K562 (cell line): ENCODE data around the gene IMMP2L. TPM values are rescaled to one million over a fixed set of nuclear protein-coding genes. Genes with fewer than 3 reads are reported as not detected.

Experiments
- ATAC-seq: fragments of 200-7000 bp; cut with Tn5 transposase; 3 replicates; pipeline ENCODE4 v1.9.1; 2020; ENCODE audit warnings: moderate library complexity
- BruUV-seq: library from RNA; stranded (reverse); fragments of 400-500 nt; replicated peaks from 2 replicates; lab custom pipeline; 2021; lab: Mats Ljungman, UMichigan
- CTCF ChIA-PET: fragments of 300-600 bp; formaldehyde crosslinking; extraction: SDS; loops from one replicate; lab custom pipeline; 2021; ENCODE audit warnings: low intra/inter-chr PET ratio; lab: Yijun Ruan, JAX
- POLR2A ChIA-PET: fragments of 300-600, 350-650 bp; sonication (Branson Sonifier 250); formaldehyde crosslinking; extraction: SDS; loops from one replicate; lab custom pipeline; 2021; ENCODE audit warnings: antibody characterized with exemption, inconsistent platforms; lab: Yijun Ruan, JAX
- DNase-seq, 4 experiments: peaks; one replicate each; pipeline versions ENCODE4 v3.0.0 to v3.0.0-alpha.2; 2011 to 2018; ENCODE audit warnings: low spot score in 3 of 4, mixed read lengths in 3 of 4; ENCODE audit errors: extremely low read depth in 1 of 4
- FAIRE-seq: peaks from 2 replicates; lab custom pipeline; 2011; peaks lifted over from hg19 to GRCh38; lab: Jason Lieb, UNC
- H2AFZ ChIP-seq: 2 replicates; pipeline ENCODE4 v1.6.0; 2011; ENCODE audit warnings: low read depth, low read length, control low read depth, inconsistent platforms
- H3K27ac ChIP-seq: fragments of 200-600 bp; 3 replicates; pipeline ENCODE4 v1.8.0; 2011; ENCODE audit warnings: low read depth, mild to moderate bottlenecking, control low read depth, inconsistent platforms, low read length, moderate library complexity, mixed read lengths; ENCODE audit errors: extremely low read depth
- H3K27me3 ChIP-seq, 2 experiments: fragments of 300-600 bp in 1 of 2; 2 replicates in 1 of 2; 3 replicates in 1 of 2; pipeline versions ENCODE4 v1.6.0 to v1.8.0; 2011; ENCODE audit warnings: inconsistent platforms in 2 of 2, low read length in 2 of 2, mild to moderate bottlenecking in 1 of 2, mixed read lengths in 1 of 2, moderate library complexity in 1 of 2; ENCODE audit not compliant: control insufficient read depth in 2 of 2, insufficient read depth in 2 of 2
- H3K36me3 ChIP-seq: fragments of 300-600 bp; 3 replicates; pipeline ENCODE4 v1.8.0; 2011; ENCODE audit warnings: mild to moderate bottlenecking, low read length, inconsistent platforms; ENCODE audit not compliant: control insufficient read depth, insufficient read depth
- H3K4me1 ChIP-seq, 2 experiments: fragments of 200-600 bp in 1 of 2; replicated peaks in 1 of 2; 2 replicates in 1 of 2; 3 replicates in 1 of 2; pipeline versions ENCODE4 v1.5.1 to v1.8.0; 2011; ENCODE audit warnings: inconsistent platforms in 2 of 2, low read length in 2 of 2, mild to moderate bottlenecking in 1 of 2, mixed read lengths in 1 of 2, moderate library complexity in 1 of 2; ENCODE audit not compliant: control insufficient read depth in 2 of 2, insufficient read depth in 2 of 2
- H3K4me2 ChIP-seq: 2 replicates; pipeline ENCODE4 v1.6.1; 2011; ENCODE audit warnings: low read length, control low read depth, inconsistent platforms, mixed read lengths; ENCODE audit not compliant: insufficient read depth
- H3K4me3 ChIP-seq: fragments of 200-600 bp; sonication (generic), shearing (Covaris generic); 2 replicates; pipeline ENCODE4 v1.5.1; 2016; ENCODE audit warnings: control low read depth, inconsistent platforms
- H3K79me2 ChIP-seq: fragments of 200-600 bp; 3 replicates; pipeline ENCODE4 v1.8.0; 2011; ENCODE audit warnings: low read length, inconsistent platforms; ENCODE audit not compliant: control insufficient read depth, insufficient read depth
- H3K9ac ChIP-seq, 2 experiments: 2 replicates each; pipeline versions ENCODE4 v1.6.0 to v1.6.1; 2011; ENCODE audit warnings: low read depth in 2 of 2, low read length in 2 of 2, control low read depth in 1 of 2, inconsistent platforms in 1 of 2, mild to moderate bottlenecking in 1 of 2, mixed read lengths in 1 of 2; ENCODE audit not compliant: insufficient read depth in 1 of 2
- H3K9me1 ChIP-seq: one replicate; pipeline ENCODE4 v1.6.0; 2011; ENCODE audit warnings: inconsistent platforms, mild to moderate bottlenecking, low read length, moderate library complexity; ENCODE audit not compliant: control insufficient read depth, insufficient read depth
- H3K9me3 ChIP-seq: replicated peaks from 2 replicates; pipeline ENCODE4 v1.5.1; 2011; ENCODE audit warnings: low read depth, low read length, inconsistent platforms; ENCODE audit not compliant: control insufficient read depth, insufficient read depth
- H4K20me1 ChIP-seq: replicated peaks from 2 replicates; pipeline ENCODE4 v1.6.1; 2011; ENCODE audit warnings: low read length, inconsistent platforms, mixed read lengths; ENCODE audit not compliant: control insufficient read depth, insufficient read depth
- BRCA1 ChIP-seq, 2 experiments: fragments of 450-650 bp in 1 of 2; sonication (generic) in 1 of 2; formaldehyde crosslinking in 1 of 2; IDR thresholded peaks; 2 replicates each; pipeline versions ENCODE4 v1.5.0 to v1.6.1; 2017 to 2020; ENCODE audit warnings: mild to moderate bottlenecking in 1 of 2, missing genetic modification reagents in 1 of 2
- KLF16 ChIP-seq: IDR thresholded peaks from 2 replicates; pipeline ENCODE4 v1.6.1; 2016; ENCODE audit warnings: antibody characterized with exemption
- RBM15 ChIP-seq: fragments of 200-400 bp; formaldehyde crosslinking; IDR thresholded peaks from 2 replicates; pipeline ENCODE4 v1.6.1; 2018; ENCODE audit warnings: mild to moderate bottlenecking, low read length, moderate library complexity; ENCODE audit not compliant: insufficient read depth
- SRSF7 ChIP-seq: fragments of 200-400 bp; formaldehyde crosslinking; optimal IDR thresholded peaks from 2 replicates; pipeline ENCODE3; 2017; ENCODE audit warnings: mild to moderate bottlenecking, low read depth, low read length
- ZNF511 ChIP-seq: sonication (generic); formaldehyde crosslinking; IDR thresholded peaks from 2 replicates; pipeline ENCODE4 v1.8.0; 2022; ENCODE audit warnings: mild to moderate bottlenecking, missing genetic modification reagents
- ZNF586 ChIP-seq: fragments of 450-650 bp; formaldehyde crosslinking; conservative IDR thresholded peaks from 2 replicates; pipeline ENCODE4 v1.4.0; 2020; ENCODE audit warnings: mild to moderate bottlenecking, moderate library complexity
- WGBS: fragments of 100-300 bp; shearing (Covaris generic); methylation state at CpG from one replicate; pipeline ENCODE4 v1.1.6; 2016; ENCODE audit warnings: low coverage, mixed read lengths; ENCODE audit not compliant: insufficient coverage; ENCODE audit errors: missing lambda C conversion rate; 5-methylcytosine and 5-hydroxymethylcytosine counted together
- in situ Hi-C: fragments of 300-500 bp; cut with MboI; formaldehyde crosslinking; loops from 4 replicates; pipeline ENCODE4 v1.15.0; 2018; ENCODE audit warnings: inconsistent platforms, mixed read lengths
- intact Hi-C: fragments of 100-400 bp; cut with micrococcal nuclease; formaldehyde crosslinking; loops from 2 replicates; pipeline ENCODE4 v1.14.2; 2022
- polyA plus RNA-seq, 8 experiments: library from polyadenylated mRNA; depleted of rRNA in 4 of 8; stranded (reverse) in 5 of 8; unstranded in 3 of 8; fragments of >200 nt; fragmentation: Nextera tagmentation in 2 of 8; fragmentation: Illumina TruSeq in 1 of 8; extraction: Ambion mirVana in 2 of 8; extraction: Trizol in 1 of 8; gene quantifications; 2 replicates each; pipeline versions ENCODE4 v1.2.1 to v1.2.3, GENCODE V29; 2011 to 2014; ENCODE audit warnings: inconsistent platforms in 1 of 8, missing spikeins in 1 of 8
- total RNA-seq, 7 experiments: library from RNA; depleted of rRNA in 6 of 7; stranded (reverse); fragments of >200 nt in 6 of 7; fragmentation: Illumina TruSeq in 2 of 7; extraction: Trizol in 2 of 7; gene quantifications; 2 replicates each; pipeline versions ENCODE4 v1.2.1 to v1.2.3, GENCODE V29; 2011 to 2021; ENCODE audit warnings: low replicate concordance in 1 of 7
- TF ChIP-seq, protein P1 (sequence below): fragments of 450-650 bp; formaldehyde crosslinking; IDR thresholded peaks from 2 replicates; pipeline ENCODE4 v1.4.0; 2020; ENCODE audit warnings: mild to moderate bottlenecking, moderate library complexity
- TF ChIP-seq, protein P2 (sequence below): fragments of 250-450 bp; sonication (Bioruptor Pico); IDR thresholded peaks from 2 replicates; pipeline ENCODE4 v1.4.0; 2020; ENCODE audit warnings: mild to moderate bottlenecking
- TF ChIP-seq, protein P3 (sequence below): IDR thresholded peaks from 2 replicates; pipeline ENCODE4 v1.6.1; 2012; ENCODE audit warnings: low read depth, low read length, improper control_type of control experiment, borderline replicate concordance

Gene IMMP2L
- total and polyA plus RNA-seq, 9 of the 15 experiments (the other 6 are each of a cell fraction or from before 2014, with no cell fraction given), result 29.7 to 116 (median 53.0) TPM

DNA sequence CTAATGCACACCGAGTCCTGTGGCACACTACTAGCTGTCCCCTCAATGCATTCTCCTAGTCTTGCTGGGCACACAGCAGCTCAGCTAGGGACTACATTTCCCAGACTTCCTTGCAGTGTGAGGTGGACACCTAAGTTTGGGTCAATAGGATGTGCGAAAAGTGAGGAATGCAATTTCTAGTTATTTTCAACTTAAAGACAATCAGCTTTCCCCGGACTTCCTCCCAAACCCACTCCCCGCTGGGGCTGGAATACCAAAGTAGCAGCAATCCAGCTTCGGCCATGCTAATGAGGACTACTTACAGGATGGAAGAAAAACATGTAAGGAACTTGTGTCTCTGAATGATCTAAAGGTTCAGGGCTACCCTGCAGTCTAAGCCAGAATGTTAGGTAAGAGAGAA lies 757.8 kb downstream of the IMMP2L start:
- in situ Hi-C loops, result no loop called here
- Histone ChIP-seq H4K20me1 (no peaks in the 10 kb centered on the region), H3K27ac (no peak overlapping the region), H3K79me2 (no peaks in the 10 kb centered on the region), H3K4me2 (no peak overlapping the region), H3K9me3 (no peaks in the 10 kb centered on the region), H3K4me3 (no peak overlapping the region), H3K27me3 (no peaks in the 10 kb centered on the region), H2AFZ (no peak overlapping the region), H3K36me3 (no peaks in the 10 kb centered on the region), H3K9ac (no peak overlapping the region), H3K4me1 (no peaks in the 10 kb centered on the region)
- BruUV-seq, result no TSS peak
- 5% methylated on average over 5 of the region's 5 CpGs for WGBS
- ChIA-PET POLR2A (no interaction called here), CTCF (no interaction called here)
- intact Hi-C loops, result no loop called here
- ATAC-seq (no peak), FAIRE-seq (no peak)
- TF ChIP-seq ZNF586 (CRISPR knock-in tag) (no peak), RBM15 (no peak), SRSF7 (no peak), KLF16 (no peak), ZNF511 (no peak)
- TF ChIP-seq, all 486 proteins: peak for 0
- no peaks in the 10 kb centered on the region for H3K9me1 ChIP-seq
- DNase-seq, result no peak

DNA sequence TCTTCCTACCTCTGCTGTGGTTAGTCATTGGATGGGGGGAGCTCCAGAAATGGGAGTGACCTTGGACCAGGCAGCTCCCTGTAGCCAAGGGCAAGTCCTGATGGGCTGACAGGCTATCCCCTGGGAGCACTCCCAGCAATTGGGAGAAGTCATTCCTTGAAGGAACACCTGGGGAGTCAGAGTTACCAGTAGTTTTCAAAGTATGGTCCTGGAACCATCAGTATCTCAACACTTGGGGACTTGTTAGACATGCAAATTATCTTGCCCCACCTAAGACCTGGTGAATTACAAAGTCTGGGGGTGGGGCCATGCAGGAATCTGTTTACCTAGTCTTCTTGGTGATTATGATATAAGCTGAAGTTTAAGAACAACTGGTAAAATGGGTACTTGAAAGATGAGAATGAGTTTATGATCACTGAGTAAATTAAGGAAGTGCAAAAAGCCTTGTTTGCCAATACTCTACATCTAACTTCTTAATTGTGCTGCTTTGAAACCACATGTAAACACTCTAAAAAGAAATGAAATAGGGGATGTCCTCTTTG lies 758.6 kb downstream of the IMMP2L start:
- no TSS peak for BruUV-seq
- Histone ChIP-seq H4K20me1 (no peaks in the 10 kb centered on the region), H3K9me1 (no peaks in the 10 kb centered on the region), H3K9me3 (no peaks in the 10 kb centered on the region), H3K79me2 (no peaks in the 10 kb centered on the region), H3K27me3 (no peaks in the 10 kb centered on the region), H3K36me3 (no peaks in the 10 kb centered on the region), H2AFZ (no peak overlapping the region), H3K9ac (no peak overlapping the region), H3K4me2 (no peak overlapping the region), H3K27ac (no peak overlapping the region), H3K4me1 (no peaks in the 10 kb centered on the region), H3K4me3 (no peak overlapping the region)
- DNase-seq (no peak), ATAC-seq (no peak), FAIRE-seq (no peak)
- intact Hi-C loops, result no loop called here
- ChIA-PET POLR2A (no interaction called here), CTCF (no interaction called here)
- in situ Hi-C loops, result no loop called here
- TF ChIP-seq, protein P1, sequence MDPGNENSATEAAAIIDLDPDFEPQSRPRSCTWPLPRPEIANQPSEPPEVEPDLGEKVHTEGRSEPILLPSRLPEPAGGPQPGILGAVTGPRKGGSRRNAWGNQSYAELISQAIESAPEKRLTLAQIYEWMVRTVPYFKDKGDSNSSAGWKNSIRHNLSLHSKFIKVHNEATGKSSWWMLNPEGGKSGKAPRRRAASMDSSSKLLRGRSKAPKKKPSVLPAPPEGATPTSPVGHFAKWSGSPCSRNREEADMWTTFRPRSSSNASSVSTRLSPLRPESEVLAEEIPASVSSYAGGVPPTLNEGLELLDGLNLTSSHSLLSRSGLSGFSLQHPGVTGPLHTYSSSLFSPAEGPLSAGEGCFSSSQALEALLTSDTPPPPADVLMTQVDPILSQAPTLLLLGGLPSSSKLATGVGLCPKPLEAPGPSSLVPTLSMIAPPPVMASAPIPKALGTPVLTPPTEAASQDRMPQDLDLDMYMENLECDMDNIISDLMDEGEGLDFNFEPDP (CRISPR knock-in tag), result no peak
- no peak for TF ChIP-seq BRCA1 (IDR thresholded peaks at IDR 0.05)
- no peak for TF ChIP-seq BRCA1 (CRISPR knock-in tag; IDR thresholded peaks at IDR 0.05)
- TF ChIP-seq, protein P2, sequence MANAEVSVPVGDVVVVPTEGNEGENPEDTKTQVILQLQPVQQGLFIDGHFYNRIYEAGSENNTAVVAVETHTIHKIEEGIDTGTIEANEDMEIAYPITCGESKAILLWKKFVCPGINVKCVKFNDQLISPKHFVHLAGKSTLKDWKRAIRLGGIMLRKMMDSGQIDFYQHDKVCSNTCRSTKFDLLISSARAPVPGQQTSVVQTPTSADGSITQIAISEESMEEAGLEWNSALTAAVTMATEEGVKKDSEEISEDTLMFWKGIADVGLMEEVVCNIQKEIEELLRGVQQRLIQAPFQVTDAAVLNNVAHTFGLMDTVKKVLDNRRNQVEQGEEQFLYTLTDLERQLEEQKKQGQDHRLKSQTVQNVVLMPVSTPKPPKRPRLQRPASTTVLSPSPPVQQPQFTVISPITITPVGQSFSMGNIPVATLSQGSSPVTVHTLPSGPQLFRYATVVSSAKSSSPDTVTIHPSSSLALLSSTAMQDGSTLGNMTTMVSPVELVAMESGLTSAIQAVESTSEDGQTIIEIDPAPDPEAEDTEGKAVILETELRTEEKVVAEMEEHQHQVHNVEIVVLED (CRISPR knock-in tag), result no peak
- TF ChIP-seq, protein P3, sequence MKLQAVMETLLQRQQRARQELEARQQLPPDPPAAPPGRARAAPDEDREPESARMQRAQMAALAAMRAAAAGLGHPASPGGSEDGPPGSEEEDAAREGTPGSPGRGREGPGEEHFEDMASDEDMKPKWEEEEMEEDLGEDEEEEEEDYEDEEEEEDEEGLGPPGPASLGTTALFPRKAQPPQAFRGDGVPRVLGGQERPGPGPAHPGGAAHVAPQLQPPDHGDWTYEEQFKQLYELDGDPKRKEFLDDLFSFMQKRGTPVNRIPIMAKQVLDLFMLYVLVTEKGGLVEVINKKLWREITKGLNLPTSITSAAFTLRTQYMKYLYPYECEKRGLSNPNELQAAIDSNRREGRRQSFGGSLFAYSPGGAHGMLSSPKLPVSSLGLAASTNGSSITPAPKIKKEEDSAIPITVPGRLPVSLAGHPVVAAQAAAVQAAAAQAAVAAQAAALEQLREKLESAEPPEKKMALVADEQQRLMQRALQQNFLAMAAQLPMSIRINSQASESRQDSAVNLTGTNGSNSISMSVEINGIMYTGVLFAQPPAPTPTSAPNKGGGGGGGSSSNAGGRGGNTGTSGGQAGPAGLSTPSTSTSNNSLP, result no peak
